ENCODE data around the gene MFSD12. TPM values are rescaled to one million over a fixed set of nuclear protein-coding genes. Genes with fewer than 3 reads are reported as not detected.

The MFSD12 gene
- total RNA-seq, 1 experiment from 2014 or later, result 131 TPM

DNA sequence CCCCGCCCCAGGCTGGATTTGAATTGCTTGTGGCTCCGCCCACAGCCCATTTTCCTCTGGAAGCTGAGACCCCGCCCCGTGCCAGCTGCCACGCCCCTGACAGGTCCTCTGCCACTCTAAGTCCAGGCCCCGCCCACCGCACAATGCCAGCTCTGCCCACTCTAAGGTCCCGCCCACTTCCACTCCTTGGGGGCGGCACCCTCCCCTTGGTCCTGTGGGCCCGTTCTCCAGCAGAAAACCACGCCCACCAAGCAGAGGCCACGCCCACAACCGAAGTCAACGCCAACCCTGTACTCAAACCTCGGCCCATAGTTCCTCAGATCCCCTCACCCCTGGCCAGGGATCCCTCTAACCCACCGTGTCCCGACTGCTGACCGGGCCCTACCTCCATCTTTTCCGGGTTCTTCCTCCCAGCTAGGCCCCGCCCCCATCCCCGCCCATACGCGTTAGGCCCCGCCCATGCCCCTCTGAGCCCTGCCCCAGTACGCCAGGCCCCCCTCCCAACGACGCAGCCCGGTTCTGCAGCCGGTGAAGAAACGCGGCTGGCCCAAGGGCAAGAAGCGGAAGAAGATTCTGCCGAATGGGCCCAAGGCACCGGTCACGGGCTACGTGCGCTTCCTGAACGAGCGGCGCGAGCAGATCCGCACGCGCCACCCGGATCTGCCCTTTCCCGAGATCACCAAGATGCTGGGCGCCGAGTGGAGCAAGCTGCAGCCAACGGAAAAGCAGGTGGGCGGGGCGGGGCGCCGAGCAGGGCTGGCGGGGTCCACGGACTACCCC is 16.7 kb upstream of the MFSD12 start:
- Histone ChIP-seq H3K9me3 (ENCODE audit: control insufficient read depth in 1 of 2, insufficient read depth in 1 of 2, low read depth in 1 of 2, low read length in 2 of 2) (no peaks in the 10 kb centered on the region), H3K36me3 (ENCODE audit: control insufficient read depth in 1 of 2, insufficient read depth in 2 of 2, low read length in 2 of 2) (peaks cover 3 to 21% of the 10 kb centered on the region in 2 experiments; a peak in 2 of 4 replicates), H3K79me2 (ENCODE audit: insufficient read depth, low read length) (peaks cover 24% of the 10 kb centered on the region; the same call in 1 of the 2 replicates), H2AFZ (ENCODE audit: low read depth, low read length, poor library complexity, severe bottlenecking) (no peak overlapping the region), H4K20me1 (ENCODE audit: insufficient read depth) (no peaks in the 10 kb centered on the region; the same call in 1 of the 2 replicates), H3K27me3 (ENCODE audit: insufficient read depth, low read length) (no peaks in the 10 kb centered on the region), H3K27ac (ENCODE audit: low read depth, low read length) (peak overlapping the region; percentile 93), H3K4me2 (ENCODE audit: low read length) (peak overlapping the region; percentile 98), H3K9ac (ENCODE audit: low read length) (peak overlapping the region; percentile 100), H3K4me3 (replicated peaks in 1 of 2; ENCODE audit: low read depth in 1 of 2, low read length in 2 of 2) (peak overlapping the region; percentile 94 to 98), H3K9me2 (ENCODE audit: insufficient read depth) (no peaks in the 10 kb centered on the region), H3K4me1 (ENCODE audit: control insufficient read depth in 1 of 2, insufficient read depth in 2 of 2, low read length in 2 of 2) (peaks cover 26 to 68% of the 10 kb centered on the region in 2 experiments)
- ChIA-PET POLR2A (interaction anchor here (1.2 to 1.4 kb wide), 3 partner anchors 13 to 73 kb away, joined by 3 to 5 read pairs (median 5); partner anchors contain the start of gene DOHH), RAD21 (ENCODE audit: low non-redundant PET in 1 of 2, low total read pairs in 2 of 2, uncharacterized antibody in 2 of 2, unreplicated experiment in 2 of 2) (interaction anchor here (0.6 to 1.0 kb wide), 3 partner anchors 29 to 778 kb away, joined by 3 to 5 read pairs (median 4); no protein-coding TSS in a partner anchor), CTCF (interaction anchor here (1.7 kb wide), 1 partner anchor 29 kb away, joined by 11 read pairs; no protein-coding TSS in a partner anchor)
- TF ChIP-seq SP1 (IDR thresholded peaks at IDR 0.05; ENCODE audit: low read depth) (peak; percentile 46), RAD21 (IDR thresholded peaks at IDR 0.05; ENCODE audit: low read depth) (no peak), ELF1 (IDR thresholded peaks at IDR 0.05; ENCODE audit: borderline replicate concordance, low read depth) (no peak), EGR1 (IDR thresholded peaks at IDR 0.05; ENCODE audit: low read depth) (0 out of 2 replicates have a peak, but pooled peaks have one; percentile 43), POLR2AphosphoS5 (IDR thresholded peaks at IDR 0.05; ENCODE audit: low read depth, low read length) (peak; percentile 32), SRF (IDR thresholded peaks at IDR 0.05; ENCODE audit: low read depth) (no peak), TCF7L2 (IDR thresholded peaks at IDR 0.05; ENCODE audit: borderline replicate concordance, extremely low read depth, insufficient read depth, insufficient read length) (no peak), YY1 (IDR thresholded peaks at IDR 0.05; ENCODE audit: extremely low read depth, insufficient replicate concordance, low read depth, low read length) (peak; percentile 66)
- TF ChIP-seq, protein P1, sequence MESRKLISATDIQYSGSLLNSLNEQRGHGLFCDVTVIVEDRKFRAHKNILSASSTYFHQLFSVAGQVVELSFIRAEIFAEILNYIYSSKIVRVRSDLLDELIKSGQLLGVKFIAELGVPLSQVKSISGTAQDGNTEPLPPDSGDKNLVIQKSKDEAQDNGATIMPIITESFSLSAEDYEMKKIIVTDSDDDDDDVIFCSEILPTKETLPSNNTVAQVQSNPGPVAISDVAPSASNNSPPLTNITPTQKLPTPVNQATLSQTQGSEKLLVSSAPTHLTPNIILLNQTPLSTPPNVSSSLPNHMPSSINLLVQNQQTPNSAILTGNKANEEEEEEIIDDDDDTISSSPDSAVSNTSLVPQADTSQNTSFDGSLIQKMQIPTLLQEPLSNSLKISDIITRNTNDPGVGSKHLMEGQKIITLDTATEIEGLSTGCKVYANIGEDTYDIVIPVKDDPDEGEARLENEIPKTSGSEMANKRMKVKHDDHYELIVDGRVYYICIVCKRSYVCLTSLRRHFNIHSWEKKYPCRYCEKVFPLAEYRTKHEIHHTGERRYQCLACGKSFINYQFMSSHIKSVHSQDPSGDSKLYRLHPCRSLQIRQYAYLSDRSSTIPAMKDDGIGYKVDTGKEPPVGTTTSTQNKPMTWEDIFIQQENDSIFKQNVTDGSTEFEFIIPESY (IDR thresholded peaks at IDR 0.05; ENCODE audit: extremely low read depth, insufficient replicate concordance, low read length), result no peak
- intact Hi-C loops (cut with micrococcal nuclease), result loop anchor here (10.0 kb wide), 1 partner anchor 631 kb away; no protein-coding TSS in a partner anchor
- no TSS peak for BruUV-seq (replicated peaks)
- ATAC-seq, result peak; percentile 64
- peak; percentile 97 for DNase-seq (ENCODE audit: low read depth, low spot score)
